Measurements from ENCODE around the gene CCDC167. TPM values are rescaled to one million over a fixed set of nuclear protein-coding genes. Genes with fewer than 3 reads are reported as not detected.

CCDC167 gene
- total and polyA plus RNA-seq, 10 of the 15 experiments (the other 5 are each of a cell fraction or from before 2014, with no cell fraction given): 74.9 to 380 (median 137) TPM

- SMC1A ChIA-PET (ENCODE audit: uncharacterized antibody, unreplicated experiment): interaction anchor here (1.1 to 13.3 kb wide), 15 partner anchors 9 to 154 kb away, joined by 3 to 346 read pairs (median 11); no protein-coding TSS in a partner anchor
- Histone ChIP-seq H3K4me2 (ENCODE audit: control insufficient read depth, insufficient read depth) (peak overlapping the region; percentile 19), H3K36me3 (ENCODE audit: control insufficient read depth in 2 of 2, insufficient read depth in 2 of 2, low read length in 1 of 2) (no peaks in the 10 kb centered on the region), H2AFZ (ENCODE audit: control insufficient read depth, low read depth, low read length) (peak overlapping the region; percentile 0; the same call in 1 of the 2 replicates), H3K9ac (ENCODE audit: control insufficient read depth, insufficient read depth, low read length) (no peak overlapping the region), H3K4me1 (ENCODE audit: control insufficient read depth, insufficient read depth, low read length) (no peaks in the 10 kb centered on the region), H3K9me3 (replicated peaks; ENCODE audit: control insufficient read depth, insufficient read depth, low read length) (no peaks in the 10 kb centered on the region), H3K27ac (ENCODE audit: control insufficient read depth, insufficient read depth) (no peak overlapping the region), H4K20me1 (ENCODE audit: control insufficient read depth, insufficient read depth) (no peaks in the 10 kb centered on the region), H3K27me3 (replicated peaks in 1 of 2; ENCODE audit: control insufficient read depth in 2 of 2, insufficient read depth in 2 of 2, low read length in 1 of 2) (no peaks in the 10 kb centered on the region), H3K4me3 (peak overlapping the region; percentile 21; the same call in 1 of the 2 replicates), H3K79me2 (ENCODE audit: control insufficient read depth, insufficient read depth, low read length) (no peaks in the 10 kb centered on the region)
- TF ChIP-seq MEF2A (IDR thresholded peaks at IDR 0.05; ENCODE audit: insufficient read depth, low read depth, low read length) (no peak), POLR2A (IDR thresholded peaks at IDR 0.05; ENCODE audit: low read depth, low read length) (0 out of 2 replicates have a peak, but pooled peaks have one; percentile 17)
- POLR2A ChIA-PET: interaction anchor here (0.5 to 3.6 kb wide), 3 partner anchors 19 to 116 kb away, joined by 4 to 46 read pairs (median 15); no protein-coding TSS in a partner anchor
- in situ Hi-C loops (cut with MboI) (loop anchor here (5.0 kb wide), 1 partner anchor 156 kb away; no protein-coding TSS in a partner anchor), intact Hi-C loops (cut with micrococcal nuclease; ENCODE audit: unreplicated experiment) (loop anchor here (5.0 kb wide), 2 partner anchors 54 to 156 kb away; no protein-coding TSS in a partner anchor)
- ATAC-seq (no peak), DNase-seq (ENCODE audit: low read depth, low spot score) (no peak), FAIRE-seq (no peak)
- BruUV-seq (replicated peaks): no TSS peak
- CTCF ChIA-PET: interaction anchor here (0.6 to 12.7 kb wide), 13 partner anchors 8 to 153 kb away, joined by 3 to 590 read pairs (median 9); no protein-coding TSS in a partner anchor
- RAD21 ChIA-PET (ENCODE audit: unreplicated experiment): interaction anchor here (0.6 to 6.2 kb wide), 17 partner anchors 19 to 211 kb away, joined by 3 to 266 read pairs (median 7); no protein-coding TSS in a partner anchor
- 86% methylated on average over 36 of the region's 37 CpGs for WGBS (ENCODE audit: insufficient coverage, insufficient replicate concordance, low lambda C conversion rate, missing lambda C conversion rate)
These were observed 36.9 kb upstream of the CCDC167 start for GRCh38 chr6:37536491-37537190.

GRCh38 chr6:37535759-37536490, 36.2 kb upstream of the CCDC167 start:
- ChIA-PET SMC1A (ENCODE audit: uncharacterized antibody, unreplicated experiment) (interaction anchor here (0.8 to 13.3 kb wide), 8 partner anchors 13 to 155 kb away, joined by 3 to 346 read pairs (median 9); no protein-coding TSS in a partner anchor), CTCF (interaction anchor here (0.7 to 12.7 kb wide), 14 partner anchors 9 to 1035 kb away, joined by 3 to 590 read pairs (median 6); no protein-coding TSS in a partner anchor), RAD21 (ENCODE audit: unreplicated experiment) (interaction anchor here (0.6 to 5.4 kb wide), 12 partner anchors 19 to 210 kb away, joined by 3 to 58 read pairs (median 6); no protein-coding TSS in a partner anchor), POLR2A (interaction anchor here (0.5 to 0.8 kb wide), 2 partner anchors 22 to 115 kb away, joined by 3 to 4 read pairs; no protein-coding TSS in a partner anchor)
- Histone ChIP-seq H3K36me3 (ENCODE audit: control insufficient read depth in 2 of 2, insufficient read depth in 2 of 2, low read length in 1 of 2) (no peaks in the 10 kb centered on the region), H2AFZ (ENCODE audit: control insufficient read depth, low read depth, low read length) (peak overlapping the region; percentile 0), H3K4me3 (peak overlapping the region; percentile 21; the same call in 1 of the 2 replicates), H3K27ac (ENCODE audit: control insufficient read depth, insufficient read depth) (no peak overlapping the region; the same call in 1 of the 2 replicates), H3K9me3 (replicated peaks; ENCODE audit: control insufficient read depth, insufficient read depth, low read length) (no peaks in the 10 kb centered on the region), H3K79me2 (ENCODE audit: control insufficient read depth, insufficient read depth, low read length) (no peaks in the 10 kb centered on the region), H3K9ac (ENCODE audit: control insufficient read depth, insufficient read depth, low read length) (0 out of 2 replicates have a peak overlapping the region, but pooled peaks have one; percentile 13), H3K4me1 (ENCODE audit: control insufficient read depth, insufficient read depth, low read length) (no peaks in the 10 kb centered on the region), H4K20me1 (ENCODE audit: control insufficient read depth, insufficient read depth) (no peaks in the 10 kb centered on the region), H3K4me2 (ENCODE audit: control insufficient read depth, insufficient read depth) (peak overlapping the region; percentile 19), H3K27me3 (replicated peaks in 1 of 2; ENCODE audit: control insufficient read depth in 2 of 2, insufficient read depth in 2 of 2, low read length in 1 of 2) (no peaks in the 10 kb centered on the region)
- intact Hi-C loops (cut with micrococcal nuclease; ENCODE audit: unreplicated experiment) (loop anchor here (5.0 kb wide), 2 partner anchors 54 to 156 kb away; no protein-coding TSS in a partner anchor), in situ Hi-C loops (cut with MboI) (loop anchor here (5.0 kb wide), 1 partner anchor 156 kb away; no protein-coding TSS in a partner anchor)
- peak; percentile 70 for ATAC-seq
- no TSS peak for BruUV-seq (replicated peaks)
- no peak for DNase-seq (ENCODE audit: low read depth, low spot score)
- FAIRE-seq: no peak
- WGBS (ENCODE audit: insufficient coverage, insufficient replicate concordance, low lambda C conversion rate, missing lambda C conversion rate): 18% methylated on average over 55 of the region's 56 CpGs
- TF ChIP-seq EGR1 (IDR thresholded peaks at IDR 0.05; ENCODE audit: borderline replicate concordance in 1 of 2, low read depth in 2 of 2, low read length in 2 of 2): peak in 1 of 2 experiments; percentile 6; a peak in 1 of 3 replicates
- TF ChIP-seq TCF3 (IDR thresholded peaks at IDR 0.05; ENCODE audit: borderline replicate concordance, insufficient read depth, low read depth, low read length): no peak
- peak; percentile 50 for TF ChIP-seq RAD21 (IDR thresholded peaks at IDR 0.05; ENCODE audit: insufficient read depth, low read depth, low read length)
- TF ChIP-seq CTCF (IDR thresholded peaks at IDR 0.05 in 2 of 3, conservative IDR thresholded peaks at IDR 0.05 in 1 of 3; ENCODE audit: control insufficient read depth in 2 of 3, extremely low read depth in 1 of 3, insufficient read depth in 1 of 3, low read depth in 3 of 3, low read length in 3 of 3): peak; percentile 38 to 63 (median 42); a peak in 5 of 6 replicates
- 0 out of 2 replicates have a peak, but pooled peaks have one; percentile 12 for TF ChIP-seq YY1 (IDR thresholded peaks at IDR 0.05; ENCODE audit: low read depth, low read length)
- TF ChIP-seq HDAC6 (IDR thresholded peaks at IDR 0.05; ENCODE audit: unreplicated experiment): peak; percentile 50
- peak in 1 of 2 experiments; percentile 29; a peak in 1 of 4 replicates for TF ChIP-seq BHLHE40 (IDR thresholded peaks at IDR 0.05; ENCODE audit: borderline replicate concordance in 1 of 2, low read depth in 2 of 2, low read length in 1 of 2)
- no peak for TF ChIP-seq POU2F2 (IDR thresholded peaks at IDR 0.05; ENCODE audit: borderline replicate concordance, low read depth, low read length)
